Liver (tissue), 9 donors: Measurements from ENCODE around the gene SYF2. TPM values are rescaled to one million over a fixed set of nuclear protein-coding genes. Genes with fewer than 3 reads are reported as not detected.

ENCODE experiments used
- DNase-seq: peaks from one replicate; pipeline ENCODE4 v3.0.0-alpha.2; 2017; ENCODE audit warnings: low spot score
- H3K27ac ChIP-seq, 2 donors: one replicate each; pipeline ENCODE4 v1.7.0; 2013; ENCODE audit warnings: inconsistent platforms in 2 of 2, low read length in 2 of 2, control low read depth in 1 of 2, low read depth in 1 of 2, mild to moderate bottlenecking in 1 of 2
- H3K27me3 ChIP-seq, 4 donors: one replicate each; pipeline versions ENCODE4 v1.6.1 to v1.7.0; 2013; ENCODE audit warnings: low read length in 3 of 4, inconsistent platforms in 1 of 4, mild to moderate bottlenecking in 1 of 4, moderate library complexity in 1 of 4; ENCODE audit not compliant: control insufficient read depth in 4 of 4, insufficient read depth in 4 of 4
- H3K36me3 ChIP-seq, 4 donors: one replicate each; pipeline versions ENCODE4 v1.6.1 to v1.7.0; 2013; ENCODE audit warnings: low read length in 3 of 4, mild to moderate bottlenecking in 3 of 4, low read depth in 1 of 4, moderate library complexity in 1 of 4; ENCODE audit not compliant: control insufficient read depth in 4 of 4, insufficient read depth in 3 of 4
- H3K4me1 ChIP-seq, 4 donors: one replicate each; pipeline versions ENCODE4 v1.6.1 to v1.7.0; 2013; ENCODE audit warnings: low read length in 3 of 4, mild to moderate bottlenecking in 3 of 4, moderate library complexity in 1 of 4; ENCODE audit not compliant: control insufficient read depth in 4 of 4, insufficient read depth in 4 of 4
- H3K4me3 ChIP-seq, 3 donors: one replicate each; pipeline versions ENCODE4 v1.6.1 to v1.7.0; 2013; ENCODE audit warnings: low read length in 3 of 3, control low read depth in 1 of 3, low read depth in 1 of 3, mild to moderate bottlenecking in 1 of 3
- H3K9ac ChIP-seq, 2 donors: one replicate each; pipeline ENCODE4 v1.7.0; 2013; ENCODE audit warnings: low read length in 2 of 2, mild to moderate bottlenecking in 2 of 2, moderate library complexity in 2 of 2, control low read depth in 1 of 2, low read depth in 1 of 2
- H3K9me3 ChIP-seq, 4 donors: one replicate each; pipeline versions ENCODE4 v1.6.1 to v1.7.0; 2013; ENCODE audit warnings: low read length in 3 of 4; ENCODE audit not compliant: control insufficient read depth in 4 of 4
- ATF3 ChIP-seq: IDR thresholded peaks from 2 replicates; pipeline ENCODE4 v1.6.1; 2016; ENCODE audit warnings: antibody characterized with exemption
- CTCF ChIP-seq: fragments of 150-350 bp; IDR thresholded peaks from 2 replicates; pipeline ENCODE4 v1.5.1; 2017; ENCODE audit warnings: improper control_type of control experiment, low read depth, low read length; ENCODE audit not compliant: missing input control
- EGR1 ChIP-seq, 2 donors: IDR thresholded peaks; 2 replicates each; pipeline ENCODE4 v1.6.1; 2016 to 2018; ENCODE audit warnings: antibody characterized with exemption in 2 of 2, low read depth in 2 of 2
- FOXA1 ChIP-seq: IDR thresholded peaks from 2 replicates; pipeline ENCODE4 v1.6.1; 2016; ENCODE audit warnings: antibody characterized with exemption
- FOXA2 ChIP-seq: IDR thresholded peaks from 2 replicates; pipeline ENCODE4 v1.6.1; 2016; ENCODE audit warnings: antibody characterized with exemption
- HNF4A ChIP-seq, 2 donors: conservative IDR thresholded peaks; 2 replicates each; pipeline ENCODE4 v1.6.1; 2016; ENCODE audit warnings: antibody characterized with exemption in 2 of 2, mild to moderate bottlenecking in 2 of 2
- HNF4G ChIP-seq: IDR thresholded peaks from 2 replicates; pipeline ENCODE4 v1.6.1; 2016; ENCODE audit warnings: antibody characterized with exemption
- NR2F2 ChIP-seq: IDR thresholded peaks from 2 replicates; pipeline ENCODE4 v1.6.1; 2016; ENCODE audit warnings: antibody characterized with exemption
- REST ChIP-seq: IDR thresholded peaks from 2 replicates; pipeline ENCODE4 v1.6.1; 2016; ENCODE audit warnings: antibody characterized with exemption, mild to moderate bottlenecking
- RXRA ChIP-seq, 2 donors: IDR thresholded peaks; 2 replicates each; pipeline ENCODE4 v1.6.1; 2017 to 2018; ENCODE audit warnings: antibody characterized with exemption in 2 of 2, mild to moderate bottlenecking in 1 of 2
- SP1 ChIP-seq: IDR thresholded peaks from 2 replicates; pipeline ENCODE4 v1.6.1; 2018; ENCODE audit warnings: antibody characterized with exemption, mild to moderate bottlenecking
- TAF1 ChIP-seq: conservative IDR thresholded peaks from 2 replicates; pipeline ENCODE4 v1.6.1; 2016; ENCODE audit warnings: antibody characterized with exemption, mild to moderate bottlenecking
- YY1 ChIP-seq: IDR thresholded peaks from 2 replicates; pipeline ENCODE4 v1.6.1; 2016; ENCODE audit warnings: antibody characterized with exemption, mild to moderate bottlenecking
- ZBTB33 ChIP-seq: IDR thresholded peaks from 2 replicates; pipeline ENCODE4 v1.6.1; 2016; ENCODE audit warnings: antibody characterized with exemption
- WGBS: extraction: QIAGEN DNeasy Blood & Tissue Kit; methylation state at CpG from one replicate; pipeline ENCODE4 v1.1.7; 2013; 5-methylcytosine and 5-hydroxymethylcytosine counted together
- polyA plus RNA-seq, 2 donors: library from polyadenylated mRNA; stranded (reverse) in 1 of 2; unstranded in 1 of 2; fragments of 200-250 nt in 1 of 2; fragments of >200 nt in 1 of 2; fragmentation: Nextera tagmentation in 1 of 2; extraction: Ambion mirVana in 1 of 2; gene quantifications; one replicate each; pipeline versions ENCODE4 v1.2.1 to v1.2.3, GENCODE V29; 2013 to 2015
- total RNA-seq, 2 donors: library from RNA; depleted of rRNA; stranded (reverse); fragments of >200 nt; gene quantifications; one replicate each; pipeline ENCODE4 v1.2.3, GENCODE V29; 2014
- donor health status: healthy.
- donor health status: healthy.
- donor health status: healthy.
- donor health status: healthy.
- donor health status: healthy.

The SYF2 gene
- total and polyA plus RNA-seq, 4 donors = 12.0 to 24.0 (median 15.2) TPM

- TF ChIP-seq CTCF = no peak
- TF ChIP-seq RXRA (IDR thresholded peaks at IDR 0.05) = no peak
- TF ChIP-seq ZBTB33 = no peak
- TF ChIP-seq YY1 = no peak
- no peak for TF ChIP-seq EGR1 (IDR thresholded peaks at IDR 0.05; ENCODE audit: low read depth in 2 of 2)
- TF ChIP-seq TAF1 = no peak
- TF ChIP-seq NR2F2 = no peak
- no peak for TF ChIP-seq HNF4G
- no peak for TF ChIP-seq SP1
- TF ChIP-seq FOXA2 = no peak
- TF ChIP-seq HNF4A (conservative IDR thresholded peaks at IDR 0.05) = no peak
These were observed 15.3 kb downstream of the SYF2 start (continued) for GRCh38 chr1:25217015-25217414.

GRCh38 chr1:25216123-25216522 lies 16.2 kb downstream of the SYF2 start:
- Histone ChIP-seq H3K36me3 (peaks cover 0 to 7% (median 5%) of the 10 kb centered on the region in 4 donors), H3K9ac (no peak overlapping the region), H3K27me3 (no peaks in the 10 kb centered on the region), H3K9me3 (no peaks in the 10 kb centered on the region), H3K27ac (no peak overlapping the region), H3K4me1 (no peaks in the 10 kb centered on the region), H3K4me3 (no peak overlapping the region)
- 78% methylated on average over 4 of the region's 4 CpGs for WGBS
- DNase-seq = no peak
- TF ChIP-seq NR2F2 (no peak), CTCF (no peak), REST (no peak), FOXA1 (no peak), ATF3 (no peak), SP1 (no peak), HNF4G (no peak)
